ENCODE results near the gene SZT2. TPM values are rescaled to one million over a fixed set of nuclear protein-coding genes. Genes with fewer than 3 reads are reported as not detected.

Gene SZT2
- total RNA-seq, 1 donor from 2014 or later, result 24.8 TPM

- peaks cover 98% of the 10 kb centered on the region for H3K36me3 ChIP-seq
- no peak for TF ChIP-seq CTCF (IDR thresholded peaks at IDR 0.05; ENCODE audit: borderline replicate concordance)
Measured at GRCh38 chr1:43444836-43445235, 55.1 kb downstream of the SZT2 start.

GRCh38 chr1:43445606-43446387 is 56.1 kb downstream of the SZT2 start:
- Histone ChIP-seq H3K36me3 (peaks cover 98% of the 10 kb centered on the region), H3K9me3 (replicated peaks) (no peaks in the 10 kb centered on the region), H3K4me1 (peaks cover 24% of the 10 kb centered on the region), H3K27ac (replicated peaks) (no peak overlapping the region), H3K4me3 (no peak overlapping the region), H3K27me3 (ENCODE audit: low read depth) (no peaks in the 10 kb centered on the region)
- intact Hi-C loops (cut with micrococcal nuclease), result no loop called here
- no peak for DNase-seq
- no peak for TF ChIP-seq CTCF (IDR thresholded peaks at IDR 0.05; ENCODE audit: borderline replicate concordance)

More at GRCh38 chr1:43444836-43445235, 55.1 kb downstream of the SZT2 start:
- H3K27ac ChIP-seq (replicated peaks), result no peak overlapping the region
- no peak overlapping the region for H3K4me3 ChIP-seq
- intact Hi-C loops (cut with micrococcal nuclease), result no loop called here
- DNase-seq, result no peak
- peaks cover 24% of the 10 kb centered on the region for H3K4me1 ChIP-seq
- H3K9me3 ChIP-seq (replicated peaks), result no peaks in the 10 kb centered on the region
- no peaks in the 10 kb centered on the region for H3K27me3 ChIP-seq (ENCODE audit: low read depth)

GRCh38 chr1:43446388-43446740 is 56.7 kb downstream of the SZT2 start:
- H3K36me3 ChIP-seq, result peaks cover 98% of the 10 kb centered on the region
- H3K27me3 ChIP-seq (ENCODE audit: low read depth), result no peaks in the 10 kb centered on the region
- no peak overlapping the region for H3K27ac ChIP-seq (replicated peaks)
- peaks cover 24% of the 10 kb centered on the region for H3K4me1 ChIP-seq
- no peaks in the 10 kb centered on the region for H3K9me3 ChIP-seq (replicated peaks)
- intact Hi-C loops (cut with micrococcal nuclease), result no loop called here
- no peak for DNase-seq
- TF ChIP-seq CTCF (IDR thresholded peaks at IDR 0.05; ENCODE audit: borderline replicate concordance), result no peak
- H3K4me3 ChIP-seq, result no peak overlapping the region

- DNase-seq, result no peak
- Histone ChIP-seq H3K4me3 (no peak overlapping the region), H3K9me3 (replicated peaks) (no peaks in the 10 kb centered on the region), H3K4me1 (peaks cover 24% of the 10 kb centered on the region), H3K36me3 (peaks cover 93% of the 10 kb centered on the region), H3K27ac (replicated peaks) (peak overlapping the region; percentile 57), H3K27me3 (ENCODE audit: low read depth) (no peaks in the 10 kb centered on the region)
- no peak for TF ChIP-seq CTCF (IDR thresholded peaks at IDR 0.05; ENCODE audit: borderline replicate concordance)
- intact Hi-C loops (cut with micrococcal nuclease), result no loop called here
Measured at GRCh38 chr1:43446881-43447835, 57.5 kb downstream of the SZT2 start.

GRCh38 chr1:43447891-43448708 is 58.4 kb downstream of the SZT2 start:
- peak overlapping the region; percentile 57 for H3K27ac ChIP-seq (replicated peaks)
- peaks cover 30% of the 10 kb centered on the region for H3K4me1 ChIP-seq
- H3K36me3 ChIP-seq, result peaks cover 83% of the 10 kb centered on the region
- no peak overlapping the region for H3K4me3 ChIP-seq
- TF ChIP-seq CTCF (IDR thresholded peaks at IDR 0.05; ENCODE audit: borderline replicate concordance), result no peak
- DNase-seq, result no peak
- no peaks in the 10 kb centered on the region for H3K9me3 ChIP-seq (replicated peaks)
- intact Hi-C loops (cut with micrococcal nuclease), result no loop called here
- H3K27me3 ChIP-seq (ENCODE audit: low read depth), result no peaks in the 10 kb centered on the region

All from left ventricle myocardium inferior (tissue), 1 donor.